ENCODE results near the gene PHKA1.

GRCh38 chrX:72572248-72573157 is 141.6 kb downstream of the PHKA1 start, which contains the start of gene HDAC8:
- TF ChIP-seq CTCF (IDR thresholded peaks at IDR 0.05; ENCODE audit: low read length) = no peak
- TF ChIP-seq EZH2 (optimal IDR thresholded peaks at IDR 0.05; ENCODE audit: low read depth, low read length) = no peak
